A673 (cell line): ENCODE measurements around the gene ULK4.

ENCODE experiments used
- CTCF ChIP-seq: fragments of 300-800, 200-600 bp; sonication (generic); conservative IDR thresholded peaks from 2 replicates; pipeline ENCODE4 v1.5.1; 2017; ENCODE audit warnings: low read depth, mild to moderate bottlenecking, antibody characterized with exemption, low read length, moderate library complexity, mixed read lengths
- EZH2 ChIP-seq: fragments of 200-600 bp; sonication (generic); IDR thresholded peaks from 2 replicates; pipeline ENCODE4 v1.6.1; 2017; ENCODE audit warnings: borderline replicate concordance, low read depth, mild to moderate bottlenecking, mixed read lengths, antibody characterized with exemption, low read length; ENCODE audit not compliant: poor library complexity, severe bottlenecking

GRCh38 chr3:41508063-41508696 is 453.7 kb downstream of the ULK4 start:
- TF ChIP-seq CTCF (no peak), EZH2 (no peak)
